OCI-LY7 (cell line): ENCODE data around the gene GRB10.

Source experiments
- EZH2phosphoT487 ChIP-seq: fragments of 200-600 bp; sonication (generic); IDR thresholded peaks from 2 replicates; pipeline ENCODE4 v1.6.1; 2018; ENCODE audit warnings: low read depth, borderline replicate concordance, mild to moderate bottlenecking, mixed run types, antibody characterized with exemption, low read length, moderate library complexity, mixed read lengths
- TF ChIP-seq, protein P1 (sequence below): fragments of 200-600 bp; sonication (generic); conservative IDR thresholded peaks from 2 replicates; pipeline ENCODE4 v1.5.1; 2014; ENCODE audit warnings: mild to moderate bottlenecking, antibody characterized with exemption, low read length, moderate library complexity, mixed read lengths

DNA sequence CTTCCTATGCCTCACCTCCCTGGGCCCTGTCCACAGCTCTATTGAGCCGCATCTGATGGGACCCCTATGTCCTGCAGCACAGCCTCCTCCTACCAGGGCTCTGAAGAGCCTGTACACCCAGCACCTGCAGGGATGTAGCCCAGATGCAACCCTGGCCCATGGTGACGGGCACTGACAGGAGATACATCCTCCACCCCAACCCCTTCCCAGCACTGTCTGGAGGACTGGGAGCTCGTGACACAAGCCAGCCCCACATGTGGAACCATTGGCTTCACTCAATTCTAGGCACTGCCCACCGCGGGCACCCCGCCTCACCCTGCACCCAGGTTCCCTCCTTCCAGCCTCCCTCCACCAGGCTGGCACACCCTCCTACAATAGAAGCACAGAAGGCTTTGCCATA, 2.6 kb upstream of the GRB10 start:
- TF ChIP-seq, protein P1, sequence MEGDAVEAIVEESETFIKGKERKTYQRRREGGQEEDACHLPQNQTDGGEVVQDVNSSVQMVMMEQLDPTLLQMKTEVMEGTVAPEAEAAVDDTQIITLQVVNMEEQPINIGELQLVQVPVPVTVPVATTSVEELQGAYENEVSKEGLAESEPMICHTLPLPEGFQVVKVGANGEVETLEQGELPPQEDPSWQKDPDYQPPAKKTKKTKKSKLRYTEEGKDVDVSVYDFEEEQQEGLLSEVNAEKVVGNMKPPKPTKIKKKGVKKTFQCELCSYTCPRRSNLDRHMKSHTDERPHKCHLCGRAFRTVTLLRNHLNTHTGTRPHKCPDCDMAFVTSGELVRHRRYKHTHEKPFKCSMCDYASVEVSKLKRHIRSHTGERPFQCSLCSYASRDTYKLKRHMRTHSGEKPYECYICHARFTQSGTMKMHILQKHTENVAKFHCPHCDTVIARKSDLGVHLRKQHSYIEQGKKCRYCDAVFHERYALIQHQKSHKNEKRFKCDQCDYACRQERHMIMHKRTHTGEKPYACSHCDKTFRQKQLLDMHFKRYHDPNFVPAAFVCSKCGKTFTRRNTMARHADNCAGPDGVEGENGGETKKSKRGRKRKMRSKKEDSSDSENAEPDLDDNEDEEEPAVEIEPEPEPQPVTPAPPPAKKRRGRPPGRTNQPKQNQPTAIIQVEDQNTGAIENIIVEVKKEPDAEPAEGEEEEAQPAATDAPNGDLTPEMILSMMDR, result no peak
- TF ChIP-seq EZH2phosphoT487, result no peak
